ENCODE measurements around the gene SEPTIN2.
A peak's percentile ranks its signal among the peaks of the same experiment; 100 is the strongest.
"Not testable (repeated sequence)": the region's sequence is repeated elsewhere in the genome, so short reads cannot be mapped to it uniquely, and the experiment has no call there.

SEPTIN2 gene

DNA sequence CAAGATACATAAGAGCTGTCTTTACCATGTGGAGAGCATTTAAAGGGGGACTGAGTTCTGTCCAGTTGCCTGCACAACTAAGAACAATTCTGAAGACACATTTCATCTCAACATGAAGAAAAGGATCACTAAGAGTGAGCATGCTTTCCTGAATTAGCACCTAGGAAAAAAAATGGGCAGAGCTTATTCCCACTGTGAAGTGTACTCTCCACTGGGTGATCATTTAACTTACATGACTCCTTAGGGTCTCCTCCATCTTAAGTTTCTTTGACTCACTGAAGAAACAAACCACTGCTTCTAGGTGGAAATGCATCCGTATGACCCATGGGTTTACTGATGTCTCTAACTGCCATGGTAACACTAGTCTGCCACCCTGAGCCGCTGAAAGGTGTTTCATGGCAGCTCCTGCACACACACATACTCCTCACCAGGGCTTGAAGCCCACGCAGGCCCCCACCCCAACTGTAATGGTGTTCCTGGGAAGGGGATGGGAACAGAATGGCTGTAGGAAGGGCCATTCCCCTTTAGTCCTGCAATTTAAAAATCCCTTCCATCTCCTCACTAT lies 27.3 kb upstream of the SEPTIN2 start:
- DNase-seq = no peak

DNA sequence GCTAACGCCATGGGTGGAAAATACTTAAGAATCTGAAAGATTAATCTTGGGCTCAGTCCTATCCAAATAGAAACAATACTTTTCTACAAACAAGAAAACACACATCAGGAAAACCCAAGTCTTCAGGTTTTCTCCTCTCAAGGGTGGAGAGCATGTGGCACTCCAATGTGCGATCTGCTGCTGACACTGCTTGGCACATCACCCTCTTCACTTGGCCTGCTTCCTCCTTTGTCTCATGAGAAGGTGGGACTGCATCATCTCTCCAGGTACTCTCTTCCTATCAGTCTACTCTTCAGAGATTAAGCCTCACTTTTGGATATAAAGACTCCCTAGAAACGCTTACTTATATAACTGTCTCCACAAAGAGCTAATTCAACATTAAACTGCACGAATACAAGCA lies 26.7 kb upstream of the SEPTIN2 start:
- DNase-seq = no peak

DNA sequence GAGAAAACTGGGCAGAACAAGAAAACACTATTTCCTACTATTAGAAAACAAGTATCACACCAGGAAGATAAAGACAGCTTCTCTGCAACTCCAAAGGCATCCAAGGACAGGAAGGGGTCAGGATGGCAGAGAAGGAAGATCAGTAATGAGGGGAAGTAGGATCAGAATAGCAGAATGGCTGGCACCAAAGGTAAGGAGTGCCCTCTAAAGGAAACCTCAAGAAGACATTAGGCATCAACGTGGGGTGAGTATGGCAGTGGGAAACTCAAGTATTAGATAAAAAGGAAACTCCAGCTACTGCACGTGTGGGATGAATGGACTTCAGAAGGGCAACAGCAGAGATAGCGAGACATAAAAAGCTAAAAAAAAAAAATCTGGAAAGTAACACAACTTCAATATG lies 26.1 kb upstream of the SEPTIN2 start:
- DNase-seq = no peak

DNA sequence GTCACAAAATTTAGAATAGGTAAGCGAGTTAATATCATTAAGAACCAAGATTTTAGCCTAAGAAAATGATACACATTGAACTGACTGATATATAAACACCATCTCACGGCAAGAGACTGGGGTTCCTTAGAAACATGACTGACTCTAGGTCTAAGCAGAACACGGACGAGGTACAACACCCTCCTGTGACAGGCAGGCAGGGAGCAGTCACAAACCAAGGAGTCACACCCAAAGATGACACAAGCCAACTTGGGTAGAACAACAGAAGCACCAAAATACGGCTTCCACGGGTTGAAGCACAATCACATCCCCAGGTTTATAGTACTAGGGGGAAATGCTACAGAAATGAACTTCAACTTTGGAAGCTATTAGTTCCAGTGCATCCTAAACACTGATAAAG lies 24.6 kb upstream of the SEPTIN2 start:
- DNase-seq = no peak

DNA sequence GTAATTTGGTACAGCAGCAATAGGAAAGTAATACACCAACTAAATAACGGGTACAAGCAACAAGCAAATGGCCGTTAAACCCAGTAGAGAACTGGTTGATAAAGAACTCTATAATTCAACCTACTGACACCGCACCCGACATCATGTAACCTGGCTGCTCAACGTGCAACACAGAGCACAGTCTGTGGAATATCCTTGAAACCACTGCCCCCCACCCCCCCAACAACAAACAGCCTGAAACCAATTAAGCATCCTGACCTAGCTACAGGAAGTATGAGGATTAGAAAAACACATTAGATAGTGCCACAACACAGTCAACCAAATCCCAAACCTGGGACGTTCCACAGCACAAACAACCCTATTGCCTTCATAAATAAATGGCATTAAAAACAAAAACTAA lies 23.7 kb upstream of the SEPTIN2 start:
- no peak for DNase-seq

DNA sequence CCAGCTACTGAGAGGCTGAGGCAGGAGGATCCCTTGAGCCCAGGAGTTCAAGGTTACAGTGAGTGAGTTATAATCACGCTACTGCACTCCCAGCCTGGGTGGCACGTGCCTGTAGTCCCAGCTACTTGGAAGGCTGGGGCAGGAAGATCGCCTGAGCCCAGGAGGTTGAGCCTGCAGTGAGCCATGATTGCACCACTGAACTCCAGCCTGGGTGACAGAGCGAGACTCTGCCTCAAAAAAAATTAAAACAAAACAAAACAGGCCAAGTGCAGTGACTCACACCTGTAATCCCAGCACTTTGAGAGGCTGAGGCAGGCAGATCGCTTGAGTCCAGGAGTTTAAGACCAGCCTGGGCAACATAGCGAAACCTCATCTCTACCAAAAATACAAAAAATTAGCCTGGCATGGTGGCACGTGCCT lies 22.3 kb upstream of the SEPTIN2 start:
- DNase-seq = not testable (repeated sequence)

DNA sequence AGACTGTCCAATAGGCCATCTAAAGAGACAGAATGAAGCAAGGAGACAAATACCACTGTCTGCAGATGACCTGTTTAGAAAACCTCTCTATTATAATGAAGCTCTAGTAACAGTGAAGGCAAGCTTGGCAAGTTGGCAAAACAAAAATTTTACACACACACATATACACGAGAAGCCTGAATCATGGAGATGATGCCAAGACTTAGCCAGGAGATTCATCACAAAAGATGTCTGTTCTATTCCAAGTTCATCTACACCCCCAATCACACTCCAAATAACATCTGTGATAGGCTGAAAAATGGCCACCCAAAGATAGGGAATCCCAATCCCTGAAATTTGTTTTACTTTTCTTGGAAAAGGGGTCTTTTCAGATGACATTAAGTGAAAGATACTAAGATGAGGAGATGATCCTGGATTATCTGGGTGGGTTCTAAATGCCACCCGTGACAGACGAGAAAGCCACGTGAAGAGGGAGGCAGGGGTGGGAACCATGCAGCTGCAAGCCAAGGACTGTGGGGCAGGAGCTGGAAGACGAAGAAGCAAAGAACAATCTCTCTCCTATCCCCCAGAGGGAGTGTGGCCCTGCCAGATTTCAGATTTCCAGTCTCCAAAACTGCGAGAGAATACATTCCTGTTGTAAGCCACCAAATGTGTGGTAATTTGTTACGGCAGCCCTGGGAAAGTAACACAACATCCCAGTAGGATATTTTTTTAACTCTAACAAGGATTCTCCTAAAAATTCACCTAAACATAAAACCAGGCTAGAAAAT lies 20.2 kb upstream of the SEPTIN2 start:
- DNase-seq = no peak

DNA sequence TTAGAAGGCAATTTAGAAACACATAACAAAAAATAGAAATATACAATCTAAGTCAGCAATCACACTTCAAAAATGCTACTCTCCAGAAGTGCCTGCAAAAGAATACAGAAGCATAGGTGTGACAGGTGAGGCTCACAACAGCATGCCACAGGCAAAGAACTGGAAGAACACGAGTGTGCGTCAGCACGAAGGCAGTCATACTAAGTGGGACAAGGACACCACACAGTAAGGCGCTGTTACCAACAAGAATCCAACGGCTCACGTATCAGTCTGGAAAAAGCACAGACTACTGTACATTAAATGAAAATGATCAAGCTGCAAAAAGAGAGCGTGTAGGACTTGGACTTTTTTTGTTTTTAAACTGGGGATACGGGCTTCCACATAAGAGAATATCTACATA lies 19.0 kb upstream of the SEPTIN2 start:
- no peak for DNase-seq

DNA sequence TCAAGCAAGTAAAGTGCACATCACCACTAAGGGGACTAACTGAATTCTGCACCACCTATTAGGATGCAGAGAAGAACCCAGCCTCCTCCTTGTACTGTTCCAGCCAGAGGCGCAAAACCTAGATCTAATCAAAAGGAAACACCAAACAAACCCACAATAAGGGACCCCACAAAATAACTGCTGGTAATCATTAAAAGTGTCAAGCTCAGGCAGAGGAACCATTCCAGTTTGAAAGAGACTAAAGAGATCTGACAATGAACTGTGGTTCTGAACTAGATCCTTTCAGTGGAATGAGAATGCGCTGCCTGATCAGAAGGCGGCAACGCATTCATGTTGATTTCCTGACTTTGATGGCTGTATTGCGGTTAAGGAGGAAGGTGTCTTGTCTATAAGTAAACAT lies 17.1 kb upstream of the SEPTIN2 start:
- no peak for DNase-seq

DNA sequence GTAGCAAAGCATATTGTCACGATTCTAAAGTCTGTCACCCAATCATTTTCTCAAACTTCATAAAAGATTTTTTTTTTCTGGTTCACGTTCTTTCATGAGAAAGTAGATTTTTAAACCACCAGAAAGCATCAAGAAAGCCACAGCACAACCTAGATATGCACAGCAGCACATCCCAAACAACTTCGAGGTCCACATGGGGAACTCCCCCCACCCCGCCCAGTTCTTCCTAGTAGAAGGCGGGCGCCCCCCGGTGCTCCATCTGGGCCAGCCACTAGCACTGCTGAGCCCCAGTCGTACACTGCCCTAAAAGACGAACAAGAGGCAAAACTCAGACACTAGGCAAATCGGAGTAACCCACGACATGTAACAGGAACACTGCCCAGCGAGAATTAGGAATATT lies 15.7 kb upstream of the SEPTIN2 start:
- peak; percentile 19 for DNase-seq

DNA sequence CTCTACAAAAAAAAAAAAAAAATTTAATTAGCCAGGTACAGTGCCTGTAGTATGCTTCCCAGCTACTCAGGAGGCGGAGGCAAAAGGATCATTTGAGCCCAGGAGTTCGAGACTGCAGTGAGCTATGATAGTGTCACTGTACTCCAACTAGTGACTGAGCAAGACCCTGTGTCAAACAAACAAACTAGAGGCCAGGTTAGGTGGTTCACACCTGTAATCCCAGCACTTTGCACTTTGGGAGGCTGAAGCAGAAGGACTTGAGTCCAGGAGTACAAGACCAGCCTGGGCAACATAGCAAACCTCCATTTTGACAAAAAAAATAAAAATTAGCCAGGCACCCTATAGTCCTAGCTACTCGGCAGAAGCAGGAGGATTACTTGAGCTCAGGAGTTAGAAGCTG lies 13.6 kb upstream of the SEPTIN2 start:
- no peak for DNase-seq

DNA sequence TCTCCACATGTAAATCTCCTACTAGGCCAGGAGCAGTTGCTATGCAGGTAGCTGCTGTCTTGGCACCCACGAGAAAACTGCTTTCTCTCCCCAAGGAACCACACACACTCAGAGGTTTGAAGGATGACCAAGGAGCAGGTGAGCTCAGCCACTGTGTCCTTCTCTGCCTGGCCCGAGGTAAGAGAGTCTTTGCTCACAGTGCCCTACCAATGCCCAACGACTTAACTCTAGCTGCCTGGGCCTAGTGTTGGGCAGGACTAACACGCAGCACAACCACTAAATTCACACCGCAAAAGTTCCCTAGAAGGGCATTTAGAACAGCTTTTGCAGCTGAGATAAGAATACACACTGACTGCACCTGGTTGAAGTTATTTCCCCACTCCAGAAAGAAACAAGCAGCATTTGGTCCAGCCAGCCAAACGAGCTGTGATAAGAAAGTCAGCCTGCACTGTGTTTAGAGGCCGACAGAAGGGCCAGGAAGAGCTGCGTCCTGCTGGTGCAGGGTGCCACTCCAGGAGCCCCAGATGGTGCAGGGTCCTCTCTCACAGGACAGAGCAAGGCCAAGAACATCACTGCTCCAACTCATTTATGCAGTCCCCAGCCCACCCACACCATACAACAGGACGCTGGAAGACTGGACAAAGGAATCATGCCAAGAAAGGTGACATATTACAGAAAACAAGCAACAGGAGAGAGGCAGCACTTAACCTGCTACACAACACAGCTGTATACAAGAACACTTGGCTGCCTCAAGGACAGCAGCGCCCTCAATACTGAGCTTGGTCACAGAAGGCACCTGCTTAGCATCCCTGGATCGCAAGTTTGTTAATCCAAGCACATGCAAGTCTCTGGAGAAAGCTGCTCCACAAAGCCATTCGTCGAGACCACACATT lies 12.7 kb upstream of the SEPTIN2 start:
- no peak for DNase-seq

DNA sequence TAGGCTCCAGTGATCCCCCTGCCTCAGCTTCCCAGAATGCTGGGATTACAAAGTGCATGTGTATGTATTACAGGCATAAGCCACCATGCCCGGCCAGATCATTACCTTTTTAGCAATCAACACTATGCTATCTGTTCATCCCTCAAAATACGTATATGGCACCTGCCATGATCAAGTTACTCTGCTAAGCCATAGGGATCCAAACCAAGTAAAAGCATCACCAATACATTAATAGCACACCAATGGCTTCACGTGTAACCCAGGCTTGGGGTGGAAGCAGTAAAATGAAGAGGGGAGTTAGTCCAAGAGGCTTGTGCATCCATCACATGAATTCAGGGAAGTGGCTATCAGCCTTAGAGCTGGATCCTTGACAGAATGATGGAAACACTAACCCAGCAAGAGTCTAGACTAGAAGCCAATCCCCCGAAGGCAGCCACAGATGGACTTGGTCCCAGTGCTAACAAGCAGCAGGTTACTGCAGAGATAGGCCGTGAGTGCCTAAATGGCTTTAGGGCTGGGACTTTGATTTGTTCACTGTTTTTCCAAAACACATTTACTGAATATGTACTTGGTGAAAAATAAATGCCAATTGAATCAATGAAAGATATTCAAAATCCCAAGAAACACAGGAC lies 11.6 kb upstream of the SEPTIN2 start:
- no peak for DNase-seq

DNA sequence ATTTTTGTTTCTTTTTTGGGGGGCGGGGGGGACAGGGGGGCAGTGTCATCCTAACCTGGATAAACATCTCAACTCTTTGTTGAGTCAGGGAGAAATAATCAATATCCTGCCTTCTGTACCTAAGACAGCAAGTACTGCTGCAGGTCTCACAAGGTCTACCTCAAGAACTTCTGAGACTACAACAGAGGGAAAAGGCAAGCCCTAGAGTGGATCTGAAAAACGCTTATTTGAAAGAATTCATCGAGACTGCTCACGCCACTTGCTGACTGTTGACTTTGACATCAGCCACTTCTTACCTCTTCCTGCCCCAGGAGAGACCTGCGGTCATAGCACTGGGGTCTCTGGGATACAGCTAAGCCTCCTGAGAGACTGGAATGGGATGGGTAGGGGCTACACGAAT lies 8.7 kb upstream of the SEPTIN2 start:
- no peak for DNase-seq

DNA sequence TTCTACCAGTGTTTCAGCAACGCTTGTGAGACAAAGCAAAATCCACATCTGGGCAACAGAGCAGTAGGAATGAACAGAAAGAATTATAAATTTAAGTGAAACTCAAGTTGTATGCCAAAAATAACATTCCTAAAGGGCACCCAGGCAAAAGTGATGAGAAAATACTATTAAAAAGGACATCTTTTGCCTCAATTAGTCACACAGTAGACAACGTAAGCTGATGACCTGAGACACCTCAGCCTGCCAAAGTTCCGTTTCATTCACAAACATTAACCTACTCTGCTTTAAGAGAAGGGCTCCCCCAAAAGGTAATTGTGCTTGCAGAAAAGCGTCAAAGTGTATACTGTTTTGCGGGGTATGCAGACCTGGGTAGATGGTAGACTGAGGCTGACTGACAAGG lies 7.5 kb upstream of the SEPTIN2 start:
- DNase-seq = no peak

DNA sequence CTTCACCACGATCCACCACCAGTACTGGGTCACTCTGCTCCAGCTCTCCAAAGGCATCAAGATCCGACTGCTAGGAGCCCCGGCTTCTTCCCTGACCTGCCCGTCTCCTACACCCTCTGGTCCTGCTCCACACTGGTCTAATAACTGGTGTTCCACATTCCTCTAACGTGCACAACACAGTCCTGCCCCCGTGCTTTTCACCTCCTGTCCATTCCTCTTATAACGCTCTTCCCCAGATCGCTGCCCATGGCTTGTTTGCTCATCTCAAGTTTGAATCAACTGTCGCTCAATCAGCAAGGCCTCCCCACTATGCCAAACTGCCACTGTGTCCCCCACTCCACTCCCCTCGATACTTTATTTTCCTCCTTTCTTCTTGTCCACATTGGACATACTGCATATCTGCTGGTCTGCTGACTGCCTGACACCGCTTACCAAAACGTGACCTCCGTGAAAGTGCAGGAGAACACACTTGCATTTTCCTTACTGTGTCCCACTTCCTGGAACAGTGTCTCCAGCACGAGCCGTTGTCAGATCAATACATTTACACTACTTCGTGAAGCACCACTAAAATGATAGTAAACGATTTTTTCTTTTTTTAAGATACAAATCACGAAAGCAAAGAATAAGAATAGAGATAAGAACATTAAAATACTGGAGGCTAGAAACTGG lies 6.8 kb upstream of the SEPTIN2 start:
- no peak for DNase-seq

DNA sequence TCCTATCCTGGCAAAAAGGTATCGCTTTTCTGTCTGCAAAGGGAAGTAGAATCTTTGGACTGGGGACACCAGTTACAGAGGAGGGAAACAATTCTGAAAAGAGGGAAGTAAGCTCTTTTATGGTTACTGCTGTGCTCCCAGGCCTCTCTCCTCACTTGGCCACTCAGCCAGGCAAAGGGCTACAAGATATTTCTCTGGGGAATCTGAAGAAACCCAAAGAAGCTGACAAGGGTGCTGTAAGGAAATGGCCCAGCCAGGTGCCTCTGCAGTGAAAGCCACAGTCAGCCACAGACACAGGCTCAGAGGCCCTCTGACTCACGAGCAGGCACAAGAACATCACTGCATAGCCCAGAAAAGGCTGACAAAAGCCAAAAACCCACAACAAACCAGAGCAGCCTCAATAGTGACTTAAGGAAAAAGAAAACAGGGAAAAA lies 6.0 kb upstream of the SEPTIN2 start:
- no peak for DNase-seq

DNA sequence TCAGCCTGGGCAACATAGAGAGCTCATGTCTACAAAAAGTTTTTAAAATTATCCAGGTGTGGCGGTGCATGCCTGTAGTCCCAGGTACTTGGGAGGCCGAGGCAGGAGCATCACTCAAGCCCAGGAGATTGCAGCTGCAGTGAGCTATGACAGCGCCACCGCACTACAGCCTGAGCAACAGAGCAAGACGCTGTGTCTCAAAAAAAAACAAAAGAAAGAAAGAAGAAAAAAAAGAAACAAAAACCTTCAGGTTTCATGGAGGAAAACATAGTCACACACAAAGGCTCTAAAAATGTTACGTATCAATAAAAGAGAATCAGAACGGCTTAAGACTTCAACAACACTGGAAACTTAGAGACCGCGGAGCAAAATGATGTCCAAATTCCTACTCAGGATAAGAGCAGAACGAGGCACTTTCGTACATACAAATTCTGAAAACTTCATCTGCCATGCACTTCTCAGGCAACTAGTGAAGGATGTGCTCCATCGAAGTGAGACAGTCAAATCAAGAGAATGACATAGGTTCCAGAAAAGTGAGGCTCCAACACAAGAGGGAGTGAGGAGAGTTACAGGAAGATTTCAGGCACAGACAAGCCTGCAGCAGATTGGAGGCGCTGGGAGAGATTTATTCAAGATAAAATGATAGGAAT lies 4.7 kb upstream of the SEPTIN2 start:
- no peak for DNase-seq

DNA sequence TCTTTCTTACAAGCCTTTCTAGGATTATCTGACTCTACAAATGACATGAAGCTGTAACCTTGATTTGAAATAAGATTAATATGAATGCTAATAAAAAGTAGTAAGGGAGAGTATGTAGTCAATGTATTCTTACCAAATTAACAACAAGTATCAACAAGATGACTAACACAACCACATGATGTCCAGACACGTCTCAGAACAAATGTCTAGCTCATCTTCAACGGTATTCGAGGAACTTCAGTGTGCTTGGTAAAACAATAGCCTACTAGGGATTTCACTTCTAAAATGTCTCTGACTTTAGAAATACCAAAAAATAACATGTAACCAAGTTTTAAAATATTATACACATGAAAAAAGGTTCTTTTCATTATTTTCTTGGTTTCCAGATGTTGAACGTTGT lies 3.6 kb upstream of the SEPTIN2 start:
- no peak for DNase-seq

DNA sequence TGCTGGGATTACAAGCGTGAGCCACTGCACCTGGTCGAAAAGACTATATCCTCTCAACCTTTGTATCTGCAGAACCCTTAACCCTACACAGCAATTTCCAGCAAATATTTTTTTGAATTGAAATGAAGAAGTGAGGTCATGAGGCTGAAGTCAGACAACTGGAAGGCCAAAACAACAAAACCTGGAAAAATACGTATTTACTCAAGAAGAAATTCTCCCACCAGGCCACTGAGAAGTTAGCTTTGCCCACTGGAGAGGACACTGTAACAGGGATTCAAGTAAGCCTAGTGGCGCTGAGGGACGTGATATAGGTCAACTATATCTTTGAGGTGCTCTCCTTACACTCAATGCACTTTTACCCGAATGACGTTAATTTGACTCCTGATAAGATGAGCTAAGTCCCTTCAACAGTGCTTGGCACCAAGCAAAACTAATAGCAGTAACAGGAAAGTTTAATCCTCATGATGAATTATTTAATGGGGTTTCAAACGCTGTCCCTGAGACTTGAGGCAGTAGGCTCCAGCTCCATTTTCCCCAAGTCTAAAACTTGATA lies 2.1 kb upstream of the SEPTIN2 start:
- DNase-seq = no peak

DNA sequence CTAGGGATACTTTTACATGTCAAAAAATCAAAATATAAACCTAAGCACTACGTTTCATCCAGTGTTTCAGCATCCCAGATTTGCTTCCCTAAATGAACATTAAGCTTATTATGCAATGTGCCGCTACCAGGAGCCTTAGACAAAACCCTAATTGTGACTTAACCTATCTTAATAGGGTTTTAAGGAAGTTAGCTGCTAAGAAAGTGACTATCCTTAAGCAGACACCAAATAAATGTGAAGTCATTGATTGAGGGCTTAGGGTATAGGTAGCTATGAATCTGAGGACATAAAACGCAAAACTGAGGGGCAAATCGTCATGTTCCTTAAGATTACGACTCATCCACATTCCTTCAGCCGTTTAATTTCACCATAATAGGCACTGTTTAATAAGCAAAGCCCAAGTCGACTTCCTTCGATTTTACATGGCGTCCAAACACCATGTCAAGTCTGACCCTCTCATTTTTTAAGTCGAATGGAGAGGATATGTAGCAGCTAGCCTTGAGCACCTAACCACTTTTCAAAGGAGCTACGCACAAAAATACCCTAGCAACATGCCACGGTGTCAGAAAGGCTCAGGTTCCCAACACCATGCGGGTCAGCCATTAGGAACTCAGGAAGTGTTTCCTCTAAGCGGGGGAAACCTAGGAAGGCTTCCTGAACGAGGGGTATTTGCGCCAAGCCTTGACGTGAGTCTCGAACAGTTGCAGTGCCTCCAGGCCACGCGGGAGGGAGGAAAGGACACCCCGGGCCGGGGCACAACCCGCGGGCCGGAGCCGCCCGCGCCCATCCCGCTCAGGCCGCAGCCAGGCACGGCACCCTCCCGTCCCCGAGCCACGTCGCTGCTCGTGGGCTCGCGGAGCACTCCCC lies 1.3 kb upstream of the SEPTIN2 start:
- DNase-seq = no peak
